Activated T-helper 2 cell treated with anti-CD3 and anti-CD28 coated beads, Interferon-gamma antibody, Interleukin-2, Interleukin-4, amounts not matched to agents 10 μg/mL and 5 μg/mL and 100 μg/mL, durations not matched to agents 14 hours and 24 hours and 36 hours (primary cell): Measurements from ENCODE around the gene SPINT1. TPM values are rescaled to one million over a fixed set of nuclear protein-coding genes. Genes with fewer than 3 reads are reported as not detected.

Source experiments
- DNase-seq: peaks from one replicate; pipeline ENCODE4 v3.0.0; 2021; ENCODE audit warnings: low spot score
- H3K27ac Mint-ChIP-seq: one replicate; pipeline ENCODE4 v1.8.0; 2021; ENCODE audit warnings: mixed read lengths
- H3K27me3 Mint-ChIP-seq: one replicate; pipeline ENCODE4 v1.8.0; 2021; ENCODE audit warnings: low read depth, mixed read lengths
- H3K36me3 Mint-ChIP-seq: one replicate; pipeline ENCODE4 v1.8.0; 2021; ENCODE audit warnings: low read depth, mixed read lengths
- H3K4me1 Mint-ChIP-seq: one replicate; pipeline ENCODE4 v1.8.0; 2021; ENCODE audit warnings: low read depth, mixed read lengths
- H3K4me3 Mint-ChIP-seq: one replicate; pipeline ENCODE4 v1.8.0; 2021; ENCODE audit warnings: low read depth, mild to moderate bottlenecking, moderate library complexity, mixed read lengths
- H3K9me3 Mint-ChIP-seq: one replicate; pipeline ENCODE4 v1.8.0; 2021; ENCODE audit warnings: mixed read lengths
- intact Hi-C: fragments of 100-400 bp; cut with micrococcal nuclease; formaldehyde crosslinking; loops from one replicate; pipeline ENCODE4 v1.15.1; 2023
- total RNA-seq: library from RNA; stranded (reverse); gene quantifications from 2 replicates; pipeline ENCODE4 v1.2.3, GENCODE V29; 2022

SPINT1 gene
- total RNA-seq, 1 donor from 2014 or later = 22.5 TPM

DNA sequence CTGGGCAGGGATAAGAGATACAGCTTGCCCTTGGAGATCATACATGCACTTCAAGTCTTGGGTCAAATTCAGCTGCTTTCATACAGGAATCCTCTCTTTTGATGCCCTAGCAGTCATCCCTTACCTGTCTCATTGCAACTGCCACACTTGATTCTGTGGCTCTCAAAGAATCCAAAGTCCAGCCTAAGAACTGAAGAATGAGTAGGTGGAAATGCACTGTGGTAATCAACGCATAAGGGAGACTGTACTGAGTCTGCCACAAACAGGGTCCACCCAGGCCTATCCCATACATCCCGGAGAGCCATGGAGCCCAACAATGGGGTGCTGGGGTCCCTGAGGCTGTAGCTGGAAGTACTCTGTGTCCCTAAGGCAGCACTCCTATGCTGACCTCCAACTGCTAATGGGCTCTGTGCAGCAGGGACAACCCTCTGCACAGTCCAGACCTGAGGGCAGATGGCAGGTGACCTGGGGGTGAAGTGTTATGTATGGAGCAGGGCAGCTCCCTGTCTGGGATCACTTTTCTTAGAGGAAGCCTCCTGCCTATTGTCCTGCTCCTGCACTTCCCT lies 48.7 kb downstream of the SPINT1 start:
- Mint-ChIP-seq H3K27ac (no peak overlapping the region), H3K9me3 (no peaks in the 10 kb centered on the region), H3K36me3 (peaks cover 12% of the 10 kb centered on the region), H3K4me1 (peaks cover 20% of the 10 kb centered on the region), H3K27me3 (peaks cover 1% of the 10 kb centered on the region), H3K4me3 (peak overlapping the region; percentile 21)
- intact Hi-C loops = loop anchor here (5.0 kb wide), 3 partner anchors 135 to 300 kb away; partner anchors contain the start of genes KNL1, RAD51 and RMDN3
- no peak for DNase-seq

DNA sequence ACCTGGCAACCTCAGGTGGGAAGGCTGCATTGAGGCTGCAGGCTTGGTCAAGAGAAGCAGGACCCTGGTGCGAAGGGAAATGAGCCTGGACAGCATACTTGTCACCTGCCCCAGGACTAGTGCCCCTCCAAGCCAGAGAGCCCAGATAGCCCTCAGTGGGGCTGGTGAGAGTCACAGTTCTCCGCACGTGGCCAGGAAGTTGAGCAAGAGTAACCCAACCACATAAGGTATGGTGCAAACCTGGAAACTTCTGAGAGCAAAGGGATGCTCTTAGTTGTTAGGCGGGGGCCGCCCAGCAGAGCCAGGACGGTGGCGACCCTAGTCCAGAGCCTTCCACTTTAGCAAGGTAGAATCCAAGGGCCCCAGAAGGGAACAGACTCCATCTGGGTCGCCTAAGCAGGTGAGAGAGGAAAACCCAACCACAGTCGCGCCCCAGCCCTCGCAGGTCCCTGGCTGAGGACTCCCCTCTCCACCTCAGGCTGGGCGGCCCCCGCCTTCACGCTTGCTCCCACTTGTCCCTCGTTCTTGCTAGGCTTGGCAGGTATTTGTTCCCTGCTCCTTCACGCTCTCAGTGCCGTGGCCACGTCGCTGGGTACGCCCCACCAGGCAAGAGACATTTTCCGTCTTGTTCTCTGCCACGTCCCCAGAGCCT lies 49.3 kb downstream of the SPINT1 start:
- H3K36me3 Mint-ChIP-seq = peaks cover 17% of the 10 kb centered on the region
- DNase-seq = no peak
- H3K27ac Mint-ChIP-seq = no peak overlapping the region
- peak overlapping the region; percentile 21 for H3K4me3 Mint-ChIP-seq
- peaks cover 20% of the 10 kb centered on the region for H3K4me1 Mint-ChIP-seq
- intact Hi-C loops = loop anchor here (5.0 kb wide), 3 partner anchors 136 to 301 kb away; partner anchors contain the start of genes KNL1, RAD51 and RMDN3
- H3K9me3 Mint-ChIP-seq = no peaks in the 10 kb centered on the region
- H3K27me3 Mint-ChIP-seq = peaks cover 1% of the 10 kb centered on the region

DNA sequence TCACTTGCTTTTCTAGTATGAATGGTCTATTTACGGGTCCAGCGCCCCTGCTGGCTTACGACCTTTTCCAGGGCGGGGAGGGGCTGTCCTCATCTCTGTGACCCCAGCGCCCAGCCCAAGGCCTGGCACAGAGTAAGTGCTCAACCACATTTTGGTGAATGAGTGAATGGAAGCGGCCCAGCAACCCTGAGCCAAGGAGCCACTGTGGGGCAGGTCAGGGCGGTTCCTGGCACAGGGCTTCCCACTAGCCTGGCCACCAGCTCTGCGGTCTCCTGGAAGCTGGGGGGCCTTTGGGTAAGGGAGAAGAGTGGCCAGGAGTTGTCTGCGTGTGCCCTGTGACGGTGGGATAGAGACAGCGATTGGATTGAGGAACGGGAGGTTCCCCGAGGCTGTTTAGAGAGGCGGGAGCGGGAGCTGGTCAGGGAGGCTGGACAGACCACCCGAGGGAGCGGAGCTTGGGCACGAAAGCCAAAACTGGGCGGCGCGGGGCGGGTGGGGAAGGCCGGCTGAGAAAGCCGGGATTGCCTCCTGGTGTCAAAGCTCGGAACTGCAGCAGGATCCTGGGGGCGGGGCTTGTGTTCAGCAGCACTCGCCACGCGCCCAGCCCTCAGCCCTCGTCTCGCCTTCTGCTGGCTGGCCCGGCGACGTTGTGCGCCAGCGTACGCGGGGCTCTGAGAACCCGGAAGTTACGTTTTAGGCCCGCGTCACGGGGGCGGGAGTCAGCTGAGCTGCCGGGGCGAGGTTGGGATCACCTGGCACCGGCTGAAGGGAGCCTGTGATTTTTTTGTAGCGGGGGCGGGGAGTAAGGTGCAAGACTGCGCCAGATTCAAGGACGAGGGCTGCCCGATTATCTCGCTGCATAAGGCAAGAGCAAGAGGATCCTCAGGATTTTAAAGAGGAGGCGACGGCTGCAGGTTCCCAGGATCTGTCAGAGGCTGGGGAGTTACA lies 50.2 kb downstream of the SPINT1 start, which contains the start of gene VPS18:
TSS of gene VPS18 (plus strand) at position 718 of the 948 bp plus-strand sequence. CDS start 319 bp downstream, outside the sequence.
- H3K4me3 Mint-ChIP-seq = peak within 1 kb of the TSS; percentile 100
- H3K36me3 Mint-ChIP-seq = peaks cover 24% of the 10 kb centered on the region
- H3K27me3 Mint-ChIP-seq = peaks cover 1% of the 10 kb centered on the region
- peak within 1 kb of the TSS; percentile 97 for H3K27ac Mint-ChIP-seq
- peaks cover 20% of the 10 kb centered on the region for H3K4me1 Mint-ChIP-seq
- intact Hi-C loops = loop anchor here (1.0 to 5.0 kb wide), 6 partner anchors 37 to 302 kb away; partner anchors contain the start of genes DNAJC17, KNL1, RAD51 and RMDN3
- DNase-seq = peak; percentile 97
- H3K9me3 Mint-ChIP-seq = no peaks in the 10 kb centered on the region

DNA sequence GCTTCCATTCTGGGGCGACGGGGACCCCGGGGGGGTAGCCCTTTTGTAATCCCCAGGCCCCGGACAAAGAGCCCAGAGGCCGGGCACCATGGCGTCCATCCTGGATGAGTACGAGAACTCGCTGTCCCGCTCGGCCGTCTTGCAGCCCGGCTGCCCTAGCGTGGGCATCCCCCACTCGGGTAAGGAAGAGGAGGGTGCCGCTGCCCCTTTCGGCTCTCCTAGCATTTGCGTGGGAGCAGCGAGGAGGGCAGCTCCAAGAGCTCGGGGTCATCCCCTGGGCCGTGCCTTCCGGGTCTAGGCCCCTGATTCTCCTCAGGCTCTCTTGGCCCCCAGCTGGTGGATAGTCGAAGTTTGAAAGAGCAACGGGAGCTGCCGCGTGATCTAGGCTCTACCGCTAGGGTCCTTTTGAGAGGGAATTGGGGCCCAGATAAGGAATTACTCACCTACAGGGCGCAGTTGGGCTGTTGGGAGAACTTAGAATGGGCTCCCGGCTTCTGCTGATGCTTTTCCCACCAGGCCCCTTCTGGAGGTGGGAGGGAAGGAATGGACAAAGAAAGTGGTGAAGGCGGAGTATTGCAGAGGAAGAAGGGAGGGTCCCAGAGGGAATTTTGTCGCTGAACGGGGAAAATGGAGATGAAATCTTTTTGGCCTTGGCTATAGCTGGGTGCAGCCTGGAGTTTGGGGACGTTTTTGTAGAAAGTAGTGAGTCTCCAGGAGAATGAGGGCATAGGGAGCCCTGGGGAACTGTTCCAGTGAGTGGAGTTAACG lies 51.0 kb downstream of the SPINT1 start:
- Mint-ChIP-seq H3K4me1 (peaks cover 20% of the 10 kb centered on the region), H3K27ac (peak overlapping the region; percentile 97), H3K27me3 (peaks cover 1% of the 10 kb centered on the region), H3K36me3 (peaks cover 24% of the 10 kb centered on the region), H3K9me3 (no peaks in the 10 kb centered on the region), H3K4me3 (peak overlapping the region; percentile 100)
- peak; percentile 55 for DNase-seq
- intact Hi-C loops = loop anchor here (1.0 to 5.0 kb wide), 6 partner anchors 38 to 303 kb away; partner anchors contain the start of genes DNAJC17, KNL1, RAD51 and RMDN3

DNA sequence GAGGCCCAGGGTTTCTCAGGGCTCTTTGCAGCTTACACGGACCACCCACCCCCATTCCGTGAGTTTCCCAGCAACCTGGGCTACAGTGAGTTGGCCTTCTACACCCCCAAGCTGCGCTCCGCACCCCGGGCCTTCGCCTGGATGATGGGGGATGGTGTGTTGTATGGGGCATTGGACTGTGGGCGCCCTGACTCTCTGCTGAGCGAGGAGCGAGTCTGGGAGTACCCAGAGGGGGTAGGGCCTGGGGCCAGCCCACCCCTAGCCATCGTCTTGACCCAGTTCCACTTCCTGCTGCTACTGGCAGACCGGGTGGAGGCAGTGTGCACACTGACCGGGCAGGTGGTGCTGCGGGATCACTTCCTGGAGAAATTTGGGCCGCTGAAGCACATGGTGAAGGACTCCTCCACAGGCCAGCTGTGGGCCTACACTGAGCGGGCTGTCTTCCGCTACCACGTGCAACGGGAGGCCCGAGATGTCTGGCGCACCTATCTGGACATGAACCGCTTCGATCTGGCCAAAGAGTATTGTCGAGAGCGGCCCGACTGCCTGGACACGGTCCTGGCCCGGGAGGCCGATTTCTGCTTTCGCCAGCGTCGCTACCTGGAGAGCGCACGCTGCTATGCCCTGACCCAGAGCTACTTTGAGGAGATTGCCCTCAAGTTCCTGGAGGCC lies 55.8 kb downstream of the SPINT1 start:
- DNase-seq = no peak
- H3K9me3 Mint-ChIP-seq = no peaks in the 10 kb centered on the region
- peaks cover 54% of the 10 kb centered on the region for H3K36me3 Mint-ChIP-seq
- H3K4me1 Mint-ChIP-seq = peaks cover 19% of the 10 kb centered on the region
- intact Hi-C loops = loop anchor here (10.0 kb wide), 2 partner anchors 215 to 435 kb away; partner anchors contain the start of genes INO80, NUSAP1 and OIP5
- H3K4me3 Mint-ChIP-seq = no peak overlapping the region
- H3K27ac Mint-ChIP-seq = no peak overlapping the region
- no peaks in the 10 kb centered on the region for H3K27me3 Mint-ChIP-seq

DNA sequence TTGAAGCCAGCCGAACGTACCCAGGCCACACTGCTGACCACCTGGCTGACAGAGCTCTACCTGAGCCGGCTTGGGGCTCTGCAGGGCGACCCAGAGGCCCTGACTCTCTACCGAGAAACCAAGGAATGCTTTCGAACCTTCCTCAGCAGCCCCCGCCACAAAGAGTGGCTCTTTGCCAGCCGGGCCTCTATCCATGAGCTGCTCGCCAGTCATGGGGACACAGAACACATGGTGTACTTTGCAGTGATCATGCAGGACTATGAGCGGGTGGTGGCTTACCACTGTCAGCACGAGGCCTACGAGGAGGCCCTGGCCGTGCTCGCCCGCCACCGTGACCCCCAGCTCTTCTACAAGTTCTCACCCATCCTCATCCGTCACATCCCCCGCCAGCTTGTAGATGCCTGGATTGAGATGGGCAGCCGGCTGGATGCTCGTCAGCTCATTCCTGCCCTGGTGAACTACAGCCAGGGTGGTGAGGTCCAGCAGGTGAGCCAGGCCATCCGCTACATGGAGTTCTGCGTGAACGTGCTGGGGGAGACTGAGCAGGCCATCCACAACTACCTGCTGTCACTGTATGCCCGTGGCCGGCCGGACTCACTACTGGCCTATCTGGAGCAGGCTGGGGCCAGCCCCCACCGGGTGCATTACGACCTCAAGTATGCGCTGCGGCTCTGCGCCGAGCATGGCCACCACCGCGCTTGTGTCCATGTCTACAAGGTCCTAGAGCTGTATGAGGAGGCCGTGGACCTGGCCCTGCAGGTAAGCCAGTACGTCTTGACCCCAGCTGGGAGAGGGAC lies 56.6 kb downstream of the SPINT1 start:
- no peak overlapping the region for H3K4me3 Mint-ChIP-seq
- intact Hi-C loops = loop anchor here (10.0 kb wide), 2 partner anchors 214 to 434 kb away; partner anchors contain the start of genes INO80, NUSAP1 and OIP5
- H3K4me1 Mint-ChIP-seq = peaks cover 12% of the 10 kb centered on the region
- no peaks in the 10 kb centered on the region for H3K27me3 Mint-ChIP-seq
- H3K9me3 Mint-ChIP-seq = no peaks in the 10 kb centered on the region
- peaks cover 54% of the 10 kb centered on the region for H3K36me3 Mint-ChIP-seq
- H3K27ac Mint-ChIP-seq = no peak overlapping the region
- DNase-seq = no peak

DNA sequence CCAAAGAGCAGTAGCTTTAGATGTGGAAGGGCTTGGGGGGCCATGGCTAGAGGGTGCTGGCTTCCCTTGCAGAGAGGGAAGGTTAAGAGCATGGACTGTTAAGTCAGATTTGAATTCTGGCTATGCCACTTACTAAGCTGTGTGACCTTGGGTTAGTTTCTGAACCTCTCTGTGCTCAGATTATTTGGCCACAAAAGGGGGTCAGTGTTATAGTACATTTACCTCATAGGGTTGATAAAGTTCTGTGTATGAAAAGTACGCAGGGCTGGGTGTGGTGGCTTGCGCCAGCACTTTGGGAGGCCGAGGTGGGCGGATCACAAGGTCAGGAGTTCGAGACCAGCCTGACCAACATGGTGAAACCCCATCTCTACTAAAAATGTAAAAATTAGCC lies 57.2 kb downstream of the SPINT1 start:
- Mint-ChIP-seq H3K9me3 (no peaks in the 10 kb centered on the region), H3K4me1 (peaks cover 7% of the 10 kb centered on the region), H3K27me3 (no peaks in the 10 kb centered on the region), H3K4me3 (no peak overlapping the region), H3K27ac (no peak overlapping the region), H3K36me3 (peaks cover 51% of the 10 kb centered on the region)
- no peak for DNase-seq
- intact Hi-C loops = loop anchor here (10.0 kb wide), 2 partner anchors 214 to 434 kb away; partner anchors contain the start of genes INO80, NUSAP1 and OIP5

DNA sequence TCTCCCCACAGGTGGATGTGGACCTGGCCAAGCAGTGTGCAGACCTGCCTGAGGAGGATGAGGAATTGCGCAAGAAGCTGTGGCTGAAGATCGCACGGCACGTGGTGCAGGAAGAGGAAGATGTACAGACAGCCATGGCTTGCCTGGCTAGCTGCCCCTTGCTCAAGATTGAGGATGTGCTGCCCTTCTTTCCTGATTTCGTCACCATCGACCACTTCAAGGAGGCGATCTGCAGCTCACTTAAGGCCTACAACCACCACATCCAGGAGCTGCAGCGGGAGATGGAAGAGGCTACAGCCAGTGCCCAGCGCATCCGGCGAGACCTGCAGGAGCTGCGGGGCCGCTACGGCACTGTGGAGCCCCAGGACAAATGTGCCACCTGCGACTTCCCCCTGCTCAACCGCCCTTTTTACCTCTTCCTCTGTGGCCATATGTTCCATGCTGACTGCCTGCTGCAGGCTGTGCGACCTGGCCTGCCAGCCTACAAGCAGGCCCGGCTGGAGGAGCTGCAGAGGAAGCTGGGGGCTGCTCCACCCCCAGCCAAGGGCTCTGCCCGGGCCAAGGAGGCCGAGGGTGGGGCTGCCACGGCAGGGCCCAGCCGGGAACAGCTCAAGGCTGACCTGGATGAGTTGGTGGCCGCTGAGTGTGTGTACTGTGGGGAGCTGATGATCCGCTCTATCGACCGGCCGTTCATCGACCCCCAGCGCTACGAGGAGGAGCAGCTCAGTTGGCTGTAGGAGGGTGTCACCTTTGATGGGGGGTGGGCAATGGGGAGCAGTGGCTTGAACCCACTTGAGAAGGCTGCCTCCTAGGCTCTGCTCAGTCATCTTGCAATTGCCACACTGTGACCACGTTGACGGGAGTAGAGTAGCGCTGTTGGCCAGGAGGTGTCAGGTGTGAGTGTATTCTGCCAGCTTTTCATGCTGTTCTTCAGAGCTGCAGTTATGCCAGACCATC lies 59.0 kb downstream of the SPINT1 start:
- Mint-ChIP-seq H3K27ac (no peak overlapping the region), H3K9me3 (no peaks in the 10 kb centered on the region), H3K4me3 (no peak overlapping the region), H3K4me1 (peaks cover 11% of the 10 kb centered on the region), H3K27me3 (no peaks in the 10 kb centered on the region), H3K36me3 (peaks cover 38% of the 10 kb centered on the region)
- no peak for DNase-seq
- intact Hi-C loops = loop anchor here (10.0 kb wide), 2 partner anchors 212 to 432 kb away; partner anchors contain the start of genes INO80, NUSAP1 and OIP5

DNA sequence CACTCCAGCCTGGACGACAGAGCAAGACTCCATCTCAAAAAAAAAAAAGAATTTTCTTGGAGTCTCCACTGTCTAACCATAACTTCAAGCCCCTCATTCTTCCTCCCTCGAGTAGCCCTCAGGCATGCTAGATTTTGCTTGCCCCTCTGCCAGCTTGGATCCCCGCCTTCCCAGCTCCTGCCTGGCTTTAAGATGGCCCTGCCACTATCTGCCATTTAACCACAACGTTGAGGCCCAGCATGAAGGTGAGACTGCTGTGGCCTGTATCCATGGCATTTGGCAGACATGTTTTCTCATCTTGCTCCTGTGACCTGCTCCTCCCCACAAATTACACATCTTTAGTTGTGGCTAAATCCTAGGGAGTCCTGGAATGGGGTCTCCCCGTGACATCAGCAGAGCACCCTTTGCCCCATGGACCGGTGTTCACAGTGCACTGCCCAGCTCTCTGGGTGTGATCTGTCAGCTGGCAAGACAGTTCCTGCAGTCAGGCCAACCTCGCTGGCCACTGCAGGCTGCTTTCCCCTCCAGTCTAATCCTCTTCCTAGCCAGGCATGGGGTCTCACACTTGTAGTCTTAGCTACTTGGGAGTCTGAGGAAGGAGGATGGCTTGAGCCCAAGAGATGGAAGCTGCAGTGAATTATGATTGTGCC lies 60.8 kb downstream of the SPINT1 start:
- H3K27me3 Mint-ChIP-seq = no peaks in the 10 kb centered on the region
- DNase-seq = no peak
- no peak overlapping the region for H3K27ac Mint-ChIP-seq
- no peaks in the 10 kb centered on the region for H3K9me3 Mint-ChIP-seq
- peaks cover 29% of the 10 kb centered on the region for H3K36me3 Mint-ChIP-seq
- peaks cover 11% of the 10 kb centered on the region for H3K4me1 Mint-ChIP-seq
- intact Hi-C loops = loop anchor here (1.0 to 10.0 kb wide), 6 partner anchors 38 to 430 kb away; partner anchors contain the start of genes CHAC1, INO80, NUSAP1 and OIP5
- H3K4me3 Mint-ChIP-seq = no peak overlapping the region
